Endothelial cell of umbilical vein (primary cell): ENCODE results near the gene RDM1.

Experiments
- CTCF ChIP-seq, 2 donors: IDR thresholded peaks; 1 replicate in 1 of 2; 2 replicates in 1 of 2; pipeline ENCODE4 v1.5.1; 2011; ENCODE audit warnings: low read length in 2 of 2, mild to moderate bottlenecking in 2 of 2, moderate library complexity in 2 of 2, control low read depth in 1 of 2, inconsistent platforms in 1 of 2, low read depth in 1 of 2; ENCODE audit not compliant: insufficient read depth in 1 of 2; ENCODE audit errors: extremely low read depth in 1 of 2
- EZH2 ChIP-seq: IDR thresholded peaks from 2 replicates; pipeline ENCODE4 v1.6.1; 2012; ENCODE audit warnings: borderline replicate concordance, low read depth, mild to moderate bottlenecking, moderate library complexity, low read length, inconsistent platforms; ENCODE audit not compliant: severe bottlenecking
- GATA2 ChIP-seq: IDR thresholded peaks from 2 replicates; pipeline ENCODE4 v1.7.0; 2011; ENCODE audit warnings: low read depth, mild to moderate bottlenecking, moderate library complexity, mixed read lengths, low read length; ENCODE audit not compliant: insufficient read length, insufficient read depth
- JUN ChIP-seq: IDR thresholded peaks from 2 replicates; pipeline ENCODE4 v1.6.1; 2011; ENCODE audit warnings: borderline replicate concordance, low read depth; ENCODE audit not compliant: insufficient read length, insufficient read depth
- MYC ChIP-seq: IDR thresholded peaks from one replicate; pipeline ENCODE4 v1.6.1; 2011; ENCODE audit warnings: mild to moderate bottlenecking, low read depth, low read length
- POLR2A ChIP-seq: IDR thresholded peaks from 2 replicates; pipeline ENCODE4 v1.6.1; 2012; ENCODE audit warnings: low read depth, mild to moderate bottlenecking, control low read depth, low read length
- POLR2AphosphoS5 ChIP-seq: IDR thresholded peaks from 2 replicates; pipeline ENCODE4 v1.6.1; 2012; ENCODE audit warnings: low read depth, mild to moderate bottlenecking, control low read depth, low read length, moderate library complexity; ENCODE audit not compliant: insufficient read depth

GRCh38 chr17:35890774-35891155 lies 39.8 kb downstream of the RDM1 start:
- TF ChIP-seq CTCF (IDR thresholded peaks at IDR 0.05; ENCODE audit: extremely low read depth in 1 of 2, insufficient read depth in 1 of 2, low read depth in 1 of 2, low read length in 2 of 2) = no peak
- TF ChIP-seq POLR2AphosphoS5 = no peak
- no peak for TF ChIP-seq EZH2
- no peak for TF ChIP-seq JUN
- no peak for TF ChIP-seq POLR2A
- TF ChIP-seq MYC = no peak
- no peak for TF ChIP-seq GATA2
